GM23248 (cell line): ENCODE data around the gene FAM131B. TPM values are rescaled to one million over a fixed set of nuclear protein-coding genes. Genes with fewer than 3 reads are reported as not detected.
"Not testable (repeated sequence)": the region's sequence is repeated elsewhere in the genome, so short reads cannot be mapped to it uniquely, and the experiment has no call there.

ENCODE experiments used
- DNase-seq: peaks from one replicate; pipeline ENCODE4 v3.0.0-alpha.2; 2015
- H2AFZ ChIP-seq: fragments of 200-600 bp; sonication (generic); 2 replicates; pipeline ENCODE4 v1.6.1; 2016; ENCODE audit warnings: antibody characterized with exemption
- H3F3A ChIP-seq: fragments of 200-600 bp; sonication (generic); 2 replicates; pipeline ENCODE4 v1.6.1; 2016; ENCODE audit warnings: mild to moderate bottlenecking, antibody characterized with exemption, mixed run types; ENCODE audit not compliant: insufficient read depth
- H3K27ac ChIP-seq: fragments of 200-600 bp; sonication (generic); 2 replicates; pipeline ENCODE4 v1.5.1; 2016; ENCODE audit warnings: mild to moderate bottlenecking
- H3K27me3 ChIP-seq: fragments of 200-600 bp; sonication (generic); replicated peaks from 2 replicates; pipeline ENCODE4 v1.6.1; 2016; ENCODE audit warnings: mild to moderate bottlenecking; ENCODE audit not compliant: insufficient read depth
- H3K36me3 ChIP-seq: fragments of 200-600 bp; sonication (generic); 2 replicates; pipeline ENCODE4 v1.6.1; 2016; ENCODE audit warnings: low read depth, mild to moderate bottlenecking
- H3K4me1 ChIP-seq: fragments of 200-600 bp; sonication (generic); 2 replicates; pipeline ENCODE4 v1.6.1; 2016; ENCODE audit warnings: mild to moderate bottlenecking; ENCODE audit not compliant: insufficient read depth
- H3K4me2 ChIP-seq: fragments of 200-600 bp; sonication (generic); one replicate; pipeline ENCODE4 v1.6.1; 2016; ENCODE audit warnings: mild to moderate bottlenecking; ENCODE audit not compliant: unreplicated experiment
- H3K4me3 ChIP-seq: fragments of 200-600 bp; sonication (generic); 2 replicates; pipeline ENCODE4 v1.5.1; 2016; ENCODE audit warnings: mild to moderate bottlenecking
- H3K79me2 ChIP-seq: fragments of 200-600 bp; sonication (generic); 2 replicates; pipeline ENCODE4 v1.6.1; 2016; ENCODE audit warnings: mild to moderate bottlenecking; ENCODE audit not compliant: insufficient read depth
- H3K9ac ChIP-seq: fragments of 200-600 bp; sonication (generic); 2 replicates; pipeline ENCODE4 v1.6.1; 2016; ENCODE audit warnings: mild to moderate bottlenecking
- H3K9me2 ChIP-seq: fragments of 200-600 bp; sonication (generic); 2 replicates; pipeline ENCODE4 v1.6.1; 2016; ENCODE audit warnings: mixed run types, mild to moderate bottlenecking, moderate library complexity; ENCODE audit not compliant: insufficient read depth
- H3K9me3 ChIP-seq: fragments of 200-600 bp; sonication (generic); one replicate; pipeline ENCODE4 v1.6.1; 2017; ENCODE audit warnings: low read depth
- H4K20me1 ChIP-seq: fragments of 200-600 bp; sonication (generic); 2 replicates; pipeline ENCODE4 v1.6.0; 2016; ENCODE audit not compliant: insufficient read depth
- EZH2 ChIP-seq: fragments of 200-600 bp; sonication (generic); IDR thresholded peaks from 2 replicates; pipeline ENCODE4 v1.6.1; 2018; ENCODE audit warnings: antibody characterized with exemption, mild to moderate bottlenecking; ENCODE audit not compliant: insufficient read depth, poor library complexity, severe bottlenecking
- EZH2phosphoT487 ChIP-seq: fragments of 200-600 bp; sonication (generic); IDR thresholded peaks from 2 replicates; pipeline ENCODE4 v1.6.1; 2018; ENCODE audit warnings: antibody characterized with exemption, moderate library complexity, mild to moderate bottlenecking, low read depth; ENCODE audit not compliant: insufficient read depth
- WGBS, 2 experiments: methylation state at CpG; one replicate each; pipeline ENCODE4 v1.1.6; 2015 to 2017; ENCODE audit warnings: low lambda C conversion rate in 2 of 2, low coverage in 1 of 2; ENCODE audit errors: missing lambda C conversion rate in 2 of 2; 5-methylcytosine and 5-hydroxymethylcytosine counted together
- in situ Hi-C: fragments of 300-500 bp; cut with MboI; formaldehyde crosslinking; loops from 2 replicates; pipeline ENCODE4 v1.15.0; 2020
- polyA plus RNA-seq: library from polyadenylated mRNA; unstranded; fragments of >200 nt; fragmentation: Nextera tagmentation; extraction: Ambion mirVana; gene quantifications from 2 replicates; pipeline ENCODE4 v1.2.1, GENCODE V29; 2016
- total RNA-seq: library from RNA; depleted of rRNA; stranded (reverse); fragments of >200 nt; shearing (Covaris generic); gene quantifications from 2 replicates; pipeline ENCODE4 v1.2.3, GENCODE V29; 2014

Gene FAM131B
- total and polyA plus RNA-seq, 2 experiments from 2014 or later: 0.50 to 3.0 TPM

DNA sequence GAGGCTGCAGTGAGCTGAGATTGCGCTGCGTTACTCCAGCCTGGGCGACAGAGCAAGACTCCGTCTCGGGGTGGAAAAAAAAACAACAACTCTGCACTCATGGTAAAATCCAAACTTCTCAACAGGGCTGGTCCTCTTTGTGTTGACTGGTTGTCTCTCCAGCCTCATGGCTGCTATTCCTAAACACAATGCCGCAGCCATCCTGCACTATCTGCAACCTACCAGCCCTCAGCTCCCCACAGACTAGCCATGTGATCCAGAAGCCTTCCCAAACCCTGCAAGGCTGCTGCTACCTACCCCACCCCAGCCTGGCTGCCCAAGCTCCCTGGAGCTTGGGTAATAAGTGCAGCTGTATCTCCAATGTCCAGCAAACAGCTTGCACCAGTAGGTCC, 30.4 kb upstream of the FAM131B start:
- no peak for DNase-seq
- Histone ChIP-seq H3K36me3 (peaks cover 27% of the 10 kb centered on the region), H3K4me3 (no peak overlapping the region), H4K20me1 (no peaks in the 10 kb centered on the region; the same call in 1 of the 2 replicates), H3K27ac (no peak overlapping the region; the same call in 1 of the 2 replicates), H3K79me2 (peaks cover 11% of the 10 kb centered on the region), H3F3A (peaks cover 56% of the 10 kb centered on the region), H3K9me3 (no peaks in the 10 kb centered on the region), H3K9me2 (no peaks in the 10 kb centered on the region), H3K4me1 (peaks cover 38% of the 10 kb centered on the region), H3K27me3 (no peaks in the 10 kb centered on the region), H3K4me2 (no peak overlapping the region), H2AFZ (no peak overlapping the region), H3K9ac (no peak overlapping the region)
- TF ChIP-seq EZH2: no peak
- no peak for TF ChIP-seq EZH2phosphoT487
- in situ Hi-C loops: no loop called here
- 97 to 99% methylated on average over 6 of the region's 6 CpGs for WGBS, 2 experiments

DNA sequence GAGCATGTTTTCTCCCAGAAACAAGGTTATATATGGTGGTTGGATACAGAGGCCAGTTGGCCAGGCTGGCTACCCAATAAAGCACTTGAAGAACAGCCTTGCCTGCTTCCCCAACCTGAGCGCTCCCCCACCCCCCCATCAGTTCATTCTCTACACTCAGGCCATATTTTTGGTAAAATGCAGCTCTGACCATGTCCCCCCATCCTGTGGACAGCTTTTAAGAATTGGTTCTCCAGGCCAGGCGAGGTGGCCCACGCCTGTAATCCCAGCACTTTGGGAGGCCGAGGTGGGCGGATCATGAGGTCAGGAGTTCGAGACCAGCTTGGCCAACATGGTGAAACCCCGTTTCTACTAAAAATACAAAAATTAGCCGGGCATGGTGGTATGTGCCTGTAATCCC, 29.9 kb upstream of the FAM131B start:
- DNase-seq, H3K9ac ChIP-seq, H3K9me2 ChIP-seq, H3K4me3 ChIP-seq, H3K9me3 ChIP-seq, H2AFZ ChIP-seq, in situ Hi-C loops, H4K20me1 ChIP-seq, H3K27me3 ChIP-seq: not testable (repeated sequence)
- Histone ChIP-seq H3K79me2 (peaks cover 15% of the 10 kb centered on the region), H3K27ac (peak overlapping the region; percentile 79), H3K36me3 (peaks cover 27% of the 10 kb centered on the region), H3K4me2 (peak overlapping the region; percentile 45), H3F3A (peaks cover 60% of the 10 kb centered on the region), H3K4me1 (peaks cover 38% of the 10 kb centered on the region)
- WGBS, 2 experiments: 90 to 98% methylated on average over 6 to 8 of the region's 8 CpGs

- Histone ChIP-seq H3K36me3 (peaks cover 27% of the 10 kb centered on the region), H3K4me2 (peak overlapping the region; percentile 63), H3K27me3 (no peaks in the 10 kb centered on the region), H4K20me1 (no peaks in the 10 kb centered on the region; the same call in 1 of the 2 replicates), H3K79me2 (peaks cover 22% of the 10 kb centered on the region), H3K9me2 (no peaks in the 10 kb centered on the region), H3F3A (peaks cover 67% of the 10 kb centered on the region), H3K9ac (peak overlapping the region; percentile 50), H3K4me3 (0 out of 2 replicates have a peak overlapping the region, but pooled peaks have one; percentile 14), H3K4me1 (peaks cover 39% of the 10 kb centered on the region), H3K9me3 (no peaks in the 10 kb centered on the region), H2AFZ (no peak overlapping the region), H3K27ac (peak overlapping the region; percentile 79)
- 58 to 63% methylated on average over 22 to 24 of the region's 24 CpGs for WGBS, 2 experiments
- TF ChIP-seq EZH2: no peak
- TF ChIP-seq EZH2phosphoT487: no peak
- peak; percentile 89 for DNase-seq
- in situ Hi-C loops: no loop called here
Observed at GRCh38 chr7:143391462-143392404, 29.2 kb upstream of the FAM131B start.

- in situ Hi-C loops: no loop called here
- Histone ChIP-seq H3K79me2 (peaks cover 31% of the 10 kb centered on the region), H3K4me3 (no peak overlapping the region), H3K36me3 (peaks cover 27% of the 10 kb centered on the region), H3K27ac (peak overlapping the region; percentile 79), H3K9ac (no peak overlapping the region), H3K9me2 (no peaks in the 10 kb centered on the region), H3K27me3 (no peaks in the 10 kb centered on the region), H3K4me2 (peak overlapping the region; percentile 25), H3K4me1 (peaks cover 35% of the 10 kb centered on the region), H4K20me1 (peaks cover 4% of the 10 kb centered on the region; the same call in 1 of the 2 replicates), H2AFZ (no peak overlapping the region), H3K9me3 (no peaks in the 10 kb centered on the region), H3F3A (peaks cover 76% of the 10 kb centered on the region)
- TF ChIP-seq EZH2phosphoT487 (no peak), EZH2 (no peak)
- 68 to 74% methylated on average over 8 to 9 of the region's 9 CpGs for WGBS, 2 experiments
- DNase-seq: no peak
Observed at GRCh38 chr7:143390773-143391317, 28.3 kb upstream of the FAM131B start.
